Common myeloid progenitor, CD34-positive (primary cell): ENCODE results near the gene ZFP1.
A peak's percentile ranks its signal among the peaks of the same experiment; 100 is the strongest.

Source experiments
- CTCF ChIA-PET: fragments of 350-600 bp; sonication (Branson Sonifier 250); formaldehyde crosslinking; loops from one replicate; lab custom pipeline; 2021; ENCODE audit warnings: antibody characterized with exemption; lab: Charles Lee
- POLR2A ChIA-PET: fragments of 350-600 bp; sonication (Branson Sonifier 250); formaldehyde crosslinking; loops from one replicate; lab custom pipeline; 2021; ENCODE audit warnings: antibody characterized with exemption; lab: Charles Lee
- DNase-seq, 3 donors: peaks; one replicate each; pipeline versions ENCODE4 v3.0.0 to v3.0.0-alpha.2; 2013
- H3K27ac ChIP-seq, 2 experiments: 1 replicate in 1 of 2; 2 replicates in 1 of 2; pipeline ENCODE4 v1.7.0; 2013; ENCODE audit warnings: inconsistent platforms in 2 of 2, low read length in 2 of 2, mild to moderate bottlenecking in 2 of 2, low read depth in 1 of 2, moderate library complexity in 1 of 2; ENCODE audit not compliant: severe bottlenecking in 2 of 2, insufficient read depth in 1 of 2, poor library complexity in 1 of 2
- H3K27me3 ChIP-seq, 5 experiments: replicated peaks in 2 of 5; 1 replicate in 3 of 5; 2 replicates in 2 of 5; pipeline versions ENCODE4 v1.6.1 to v1.7.0; 2013; ENCODE audit warnings: low read length in 4 of 5, mild to moderate bottlenecking in 2 of 5, moderate library complexity in 2 of 5, inconsistent platforms in 1 of 5; ENCODE audit not compliant: insufficient read depth in 5 of 5, control insufficient read depth in 4 of 5
- H3K36me3 ChIP-seq, 4 experiments: 1 replicate in 2 of 4; 2 replicates in 2 of 4; pipeline versions ENCODE4 v1.6.1 to v1.7.0; 2013; ENCODE audit warnings: low read length in 3 of 4, control low read depth in 1 of 4, mild to moderate bottlenecking in 1 of 4; ENCODE audit not compliant: control insufficient read depth in 4 of 4, insufficient read depth in 4 of 4
- H3K4me1 ChIP-seq, 4 experiments: 1 replicate in 3 of 4; 2 replicates in 1 of 4; pipeline versions ENCODE4 v1.6.1 to v1.7.1; 2013; ENCODE audit warnings: low read length in 3 of 4, mild to moderate bottlenecking in 3 of 4, control low read depth in 1 of 4, inconsistent platforms in 1 of 4, moderate library complexity in 1 of 4; ENCODE audit not compliant: control insufficient read depth in 4 of 4, insufficient read depth in 4 of 4; ENCODE audit errors: control extremely low read depth in 1 of 4
- H3K4me3 ChIP-seq, 7 experiments: 1 replicate in 4 of 7; 2 replicates in 3 of 7; pipeline versions ENCODE4 v1.5.1 to v1.7.0; 2013; ENCODE audit warnings: mild to moderate bottlenecking in 7 of 7, low read length in 6 of 7, moderate library complexity in 6 of 7, inconsistent platforms in 2 of 7, low read depth in 2 of 7, control low read depth in 1 of 7; ENCODE audit not compliant: insufficient read depth in 4 of 7, control insufficient read depth in 1 of 7; ENCODE audit errors: extremely low read depth in 1 of 7
- H3K9me3 ChIP-seq, 5 experiments: 1 replicate in 4 of 5; 2 replicates in 1 of 5; pipeline versions ENCODE4 v1.6.1 to v1.7.1; 2013; ENCODE audit warnings: low read length in 4 of 5, mild to moderate bottlenecking in 2 of 5, inconsistent platforms in 1 of 5, low read depth in 1 of 5, moderate library complexity in 1 of 5; ENCODE audit not compliant: control insufficient read depth in 4 of 5, insufficient read depth in 2 of 5; ENCODE audit errors: control extremely low read depth in 1 of 5
- WGBS: methylation state at CpG from one replicate; pipeline ENCODE4 v1.1.5; 2013; ENCODE audit not compliant: insufficient coverage; 5-methylcytosine and 5-hydroxymethylcytosine counted together

Gene ZFP1

DNA sequence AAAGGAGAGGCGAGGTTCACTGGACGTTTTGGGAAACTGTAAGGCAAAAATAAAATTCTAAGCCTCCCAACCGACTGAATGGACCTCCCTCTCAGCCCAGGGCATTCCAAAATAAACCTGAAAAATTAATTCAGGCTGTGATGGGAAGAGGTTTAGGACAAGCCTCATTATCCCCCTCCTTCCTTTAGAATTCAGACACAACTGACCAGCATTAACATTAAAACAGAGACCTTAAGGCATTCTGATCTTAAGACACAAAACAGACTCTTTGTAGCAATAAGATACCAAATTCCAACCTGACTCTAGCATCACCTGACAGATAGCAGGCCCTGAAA is 31.4 kb upstream of the ZFP1 start:
- H3K27ac ChIP-seq, result no peak overlapping the region
- peaks cover 0 to 36% (median 27%) of the 10 kb centered on the region in 4 experiments for H3K4me1 ChIP-seq
- 71% methylated on average over 2 of the region's 3 CpGs for WGBS
- no peak for DNase-seq
- peaks cover 0 to 3% (median 0%) of the 10 kb centered on the region in 4 experiments for H3K36me3 ChIP-seq
- CTCF ChIA-PET, result interaction anchor here (0.8 to 1.7 kb wide), 2 partner anchors 28 to 73 kb away, joined by 3 to 5 read pairs; no protein-coding TSS in a partner anchor
- peaks cover 0 to 10% (median 4%) of the 10 kb centered on the region in 5 experiments for H3K9me3 ChIP-seq
- H3K4me3 ChIP-seq, result peak overlapping the region in 3 of 7 experiments; percentile 36 to 71 (median 63)
- POLR2A ChIA-PET, result no interaction called here
- H3K27me3 ChIP-seq, result no peaks in the 10 kb centered on the region

DNA sequence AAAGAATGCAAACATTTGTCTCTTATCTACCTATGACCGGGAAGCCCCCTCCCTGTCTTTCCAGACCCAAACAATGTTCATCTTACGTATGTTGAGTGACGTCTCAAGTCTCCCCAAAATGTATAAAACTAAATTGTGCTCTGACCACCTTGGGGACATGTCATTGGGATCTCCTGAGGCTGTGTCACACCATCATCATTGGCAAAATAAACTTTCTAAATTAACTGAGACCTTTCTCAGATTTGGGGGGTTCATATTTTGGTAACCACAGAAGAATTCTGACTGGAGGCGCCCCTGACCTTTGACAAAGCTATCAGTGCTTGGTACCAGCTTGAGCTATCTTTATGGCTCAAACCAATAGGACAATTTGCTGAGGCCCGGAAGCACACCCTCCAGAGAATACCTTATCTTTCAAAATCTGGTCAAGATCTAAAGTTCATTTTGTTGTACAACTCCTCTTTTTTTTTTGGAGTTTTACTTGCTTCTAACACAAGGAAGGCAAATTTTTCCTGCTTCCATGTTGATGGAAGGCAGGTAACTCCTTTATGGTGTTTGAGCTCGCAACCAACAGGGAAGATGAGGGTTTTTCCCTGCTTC is 29.3 kb upstream of the ZFP1 start:
- CTCF ChIA-PET, result interaction anchor here (0.7 to 1.0 kb wide), 2 partner anchors 19 to 257 kb away, joined by 3 read pairs; no protein-coding TSS in a partner anchor
- H3K9me3 ChIP-seq, result peaks cover 0 to 14% (median 9%) of the 10 kb centered on the region in 5 experiments
- H3K4me3 ChIP-seq, result no peak overlapping the region
- H3K27me3 ChIP-seq, result no peaks in the 10 kb centered on the region
- H3K36me3 ChIP-seq, result peaks cover 0 to 3% (median 0%) of the 10 kb centered on the region in 4 experiments
- peaks cover 0 to 14% (median 10%) of the 10 kb centered on the region in 4 experiments for H3K4me1 ChIP-seq
- POLR2A ChIA-PET, result no interaction called here
- DNase-seq, result no peak
- WGBS, result 89% methylated on average over 4 of the region's 6 CpGs
- no peak overlapping the region for H3K27ac ChIP-seq

DNA sequence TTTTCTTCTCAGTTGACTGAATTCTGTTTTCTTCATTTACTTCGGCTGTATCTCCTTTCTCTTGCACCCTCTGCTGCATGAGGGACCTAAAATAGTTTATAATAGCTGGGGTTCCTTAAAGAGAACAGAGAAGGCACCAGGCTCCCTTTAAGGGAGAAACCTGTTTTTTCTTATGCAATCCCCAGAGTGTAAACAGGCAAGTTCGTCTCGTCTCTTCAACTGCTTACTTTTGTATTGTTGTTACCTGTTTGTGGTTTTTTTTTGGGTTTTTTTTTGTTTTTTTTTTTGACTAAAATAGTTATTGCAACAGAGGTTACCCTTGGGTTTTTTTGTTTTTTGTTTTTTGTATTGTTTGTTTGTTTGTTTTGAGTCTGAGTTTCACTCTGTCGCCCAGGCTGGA is 28.1 kb upstream of the ZFP1 start:
- Histone ChIP-seq H3K4me1 (peaks cover 0 to 12% (median 9%) of the 10 kb centered on the region in 4 experiments), H3K27ac (no peak overlapping the region), H3K4me3 (no peak overlapping the region), H3K9me3 (peaks cover 0 to 14% (median 9%) of the 10 kb centered on the region in 5 experiments), H3K27me3 (no peaks in the 10 kb centered on the region), H3K36me3 (no peaks in the 10 kb centered on the region)
- CTCF ChIA-PET, result interaction anchor here (0.7 to 1.1 kb wide), 3 partner anchors 11 to 88 kb away, joined by 3 read pairs; no protein-coding TSS in a partner anchor
- POLR2A ChIA-PET, result no interaction called here
- DNase-seq, result no peak
- WGBS, result 100% methylated on average over 3 of the region's 4 CpGs

DNA sequence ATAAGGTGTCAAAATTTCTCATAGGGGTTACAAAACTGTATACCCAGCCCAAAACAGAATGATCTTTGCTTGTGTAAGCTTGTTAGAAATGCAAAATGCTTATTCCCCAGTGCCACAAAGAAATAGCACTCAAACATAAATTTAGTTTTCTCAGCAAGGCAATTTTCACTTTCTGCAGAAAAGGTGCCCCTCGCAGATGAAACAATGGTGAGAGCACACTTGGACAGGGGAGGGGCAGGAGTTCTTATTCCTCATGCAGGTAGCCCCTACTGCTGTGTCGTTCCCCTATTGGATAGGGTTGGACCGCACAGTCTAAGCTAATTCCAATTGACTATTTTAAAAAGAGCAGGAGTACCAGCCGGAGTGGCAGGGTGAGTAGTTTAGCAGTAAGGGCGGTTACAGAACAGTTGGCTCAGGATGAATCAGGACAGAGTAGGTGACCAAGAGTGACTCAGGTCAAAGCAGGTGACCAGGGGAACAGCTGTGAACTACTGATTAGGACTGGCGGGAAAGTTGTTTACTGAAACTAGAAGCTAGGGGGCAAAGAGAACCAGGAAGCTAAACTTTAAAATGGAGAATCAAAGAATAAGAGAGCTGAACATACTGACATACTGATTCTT is 26.3 kb upstream of the ZFP1 start:
- peaks cover 0 to 17% (median 9%) of the 10 kb centered on the region in 5 experiments for H3K9me3 ChIP-seq
- no peaks in the 10 kb centered on the region for H3K4me1 ChIP-seq
- no peak overlapping the region for H3K27ac ChIP-seq
- H3K27me3 ChIP-seq, result no peaks in the 10 kb centered on the region
- ChIA-PET POLR2A (interaction anchor here (0.6 kb wide), 1 partner anchor 336 kb away, joined by 3 read pairs; no protein-coding TSS in a partner anchor), CTCF (interaction anchor here (0.9 to 5.1 kb wide), 2 partner anchors 10 to 13 kb away, joined by 3 to 28 read pairs; no protein-coding TSS in a partner anchor)
- 93% methylated on average over 4 of the region's 6 CpGs for WGBS
- H3K4me3 ChIP-seq, result no peak overlapping the region
- peak in 1 of 3 donors; percentile 37 for DNase-seq
- H3K36me3 ChIP-seq, result no peaks in the 10 kb centered on the region

DNA sequence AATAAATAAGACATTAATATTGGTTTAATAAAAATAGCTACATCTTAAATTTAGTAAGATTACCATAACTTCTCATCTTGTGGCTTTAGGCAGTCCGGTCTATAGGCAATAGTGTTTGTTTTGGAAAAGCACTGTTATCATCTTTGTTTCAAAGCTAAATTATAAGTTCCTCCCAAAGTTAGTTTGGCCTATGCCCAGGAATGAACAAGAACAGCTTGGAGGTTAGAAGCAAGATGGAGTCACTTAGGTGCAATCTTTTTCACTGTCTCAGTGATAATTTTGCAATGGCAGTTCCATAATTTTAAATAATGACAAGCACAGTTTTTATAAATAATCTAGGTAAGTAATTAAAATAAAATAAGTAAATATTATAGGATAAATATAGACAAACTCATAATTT is 25.7 kb upstream of the ZFP1 start:
- ChIA-PET POLR2A (no interaction called here), CTCF (interaction anchor here (5.1 kb wide), 1 partner anchor 11 kb away, joined by 28 read pairs; no protein-coding TSS in a partner anchor)
- Histone ChIP-seq H3K9me3 (peaks cover 0 to 22% (median 9%) of the 10 kb centered on the region in 5 experiments), H3K36me3 (no peaks in the 10 kb centered on the region), H3K27ac (no peak overlapping the region), H3K4me3 (no peak overlapping the region), H3K27me3 (no peaks in the 10 kb centered on the region), H3K4me1 (no peaks in the 10 kb centered on the region)
- WGBS, result no CpG with 5 or more reads among the region's 1 CpG
- no peak for DNase-seq

DNA sequence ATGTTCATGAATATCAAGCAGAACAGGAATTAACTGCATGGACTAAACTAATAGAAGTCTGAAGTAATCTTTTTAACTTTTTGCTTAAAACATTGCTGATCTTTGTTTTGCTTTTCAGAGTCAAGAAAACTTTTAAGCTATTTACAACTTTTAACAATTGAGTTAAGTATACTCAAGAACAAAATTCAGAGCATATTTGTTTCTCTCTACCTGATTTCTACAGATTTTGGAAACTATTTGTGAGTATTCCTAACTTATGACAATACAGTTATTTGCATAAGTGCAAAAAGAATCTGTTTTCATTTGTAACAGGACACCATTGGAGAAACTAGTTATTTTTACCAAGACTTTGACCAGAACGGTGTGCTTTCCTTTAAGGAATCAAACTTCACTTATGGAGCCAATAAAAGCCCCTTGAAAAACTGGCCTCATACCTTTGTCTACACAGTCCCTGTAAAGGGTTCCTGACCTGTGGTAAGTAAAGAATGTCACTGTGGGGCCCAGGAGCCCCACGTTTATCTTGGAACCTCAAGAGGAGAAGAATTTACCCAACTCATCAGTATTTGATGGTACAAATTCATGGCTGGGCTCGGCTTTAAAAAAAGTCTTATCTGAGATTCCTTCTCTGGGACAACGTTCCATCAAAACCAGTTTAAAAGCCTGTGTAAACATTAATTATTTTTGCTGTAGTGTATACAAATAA is 20.5 kb upstream of the ZFP1 start:
- CTCF ChIA-PET, result interaction anchor here (1.0 to 1.9 kb wide), 2 partner anchors 15 to 19 kb away, joined by 4 read pairs; no protein-coding TSS in a partner anchor
- DNase-seq, result no peak
- Histone ChIP-seq H3K4me3 (no peak overlapping the region), H3K27ac (no peak overlapping the region), H3K4me1 (peaks cover 0 to 18% (median 12%) of the 10 kb centered on the region in 4 experiments), H3K9me3 (peaks cover 0 to 14% (median 0%) of the 10 kb centered on the region in 5 experiments), H3K27me3 (no peaks in the 10 kb centered on the region), H3K36me3 (no peaks in the 10 kb centered on the region)
- WGBS, result 100% methylated on average over 2 of the region's 4 CpGs
- POLR2A ChIA-PET, result no interaction called here
